RCC 7860 (cell line): ENCODE measurements around the gene MYL12A.
"Not testable (repeated sequence)": the region's sequence is repeated elsewhere in the genome, so short reads cannot be mapped to it uniquely, and the experiment has no call there.

Experiments used
- DNase-seq: peaks from one replicate; pipeline ENCODE4 v3.0.0-alpha.2; 2015; ENCODE audit warnings: low spot score
- FAIRE-seq: peaks from 2 replicates; lab custom pipeline; 2012; peaks lifted over from hg19 to GRCh38; lab: Jason Lieb, UNC

Gene MYL12A

DNA sequence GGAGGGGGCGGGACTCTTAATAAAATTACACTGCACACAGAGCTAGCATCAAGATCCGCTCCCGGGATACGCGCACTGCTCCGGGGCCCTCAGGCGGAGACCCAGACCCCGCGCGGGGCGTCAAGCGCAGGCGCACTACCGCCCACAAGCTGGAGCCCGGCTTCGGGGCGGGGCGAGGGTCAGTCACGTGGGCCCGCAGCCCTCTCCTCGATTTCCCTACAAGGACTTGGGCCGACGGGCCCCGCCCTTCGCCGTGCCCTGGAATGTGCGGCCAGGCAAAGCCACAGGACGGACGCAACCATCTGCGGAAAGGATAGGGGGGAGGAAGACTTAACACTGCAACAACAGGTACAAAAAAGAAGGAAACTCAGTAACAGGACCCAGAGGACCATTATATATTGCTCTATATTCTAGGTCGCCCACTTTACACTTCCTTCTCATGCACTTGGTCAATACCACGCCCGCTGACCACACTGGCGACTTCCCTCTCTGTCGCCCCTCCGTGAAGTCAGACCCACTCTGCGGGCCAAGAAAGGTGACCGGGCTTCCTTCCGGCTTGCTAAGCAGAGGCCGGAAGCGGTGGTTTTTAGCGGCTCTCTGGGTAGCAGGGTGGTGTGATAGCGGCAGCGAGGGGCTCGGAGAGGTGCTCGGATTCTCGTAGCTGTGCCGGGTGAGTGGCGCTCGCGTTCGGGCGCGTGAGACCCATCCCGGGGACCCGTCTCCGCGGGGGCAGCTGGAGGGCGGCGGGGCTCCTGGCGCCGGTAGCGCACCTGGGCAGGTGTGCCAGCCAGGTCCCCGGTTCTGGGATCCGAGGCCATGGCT lies at the start of gene MYL12A:
MYL12A (plus strand) TSS at position 562 of the 822 bp plus-strand sequence. CDS start 5,447 bp downstream, outside the sequence.
- FAIRE-seq (peak; percentile 70), DNase-seq (peak; percentile 92)

DNA sequence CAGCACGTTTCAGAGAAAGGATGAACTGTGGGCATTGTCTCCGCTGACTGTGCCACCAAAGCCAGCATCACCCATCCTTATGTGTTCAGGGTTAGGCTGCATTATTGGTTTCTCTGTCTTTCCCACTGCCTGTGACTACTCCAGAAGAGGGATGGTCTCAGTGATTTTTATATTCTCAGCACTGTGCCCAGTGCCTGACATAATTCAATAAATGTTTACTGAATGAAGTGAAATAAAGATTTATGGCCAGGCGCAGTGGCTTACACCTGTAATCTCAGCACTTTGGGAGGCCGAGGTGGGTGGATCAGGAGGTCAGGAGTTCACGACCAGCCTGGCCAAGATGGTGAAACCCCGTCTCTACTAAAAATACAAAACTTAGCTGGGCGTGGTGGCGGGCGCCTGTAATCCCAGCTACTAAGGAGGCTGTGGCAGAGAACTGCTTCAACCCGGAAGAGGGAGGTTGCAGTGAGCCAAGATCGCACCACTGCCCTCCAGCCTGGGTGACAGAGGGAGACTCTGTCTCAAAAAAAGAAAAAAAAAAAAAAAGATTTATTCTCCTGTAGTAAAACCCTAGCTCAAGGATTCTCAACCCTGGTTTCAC lies 49.2 kb upstream of the MYL12A start:
- DNase-seq, FAIRE-seq: not testable (repeated sequence)

DNA sequence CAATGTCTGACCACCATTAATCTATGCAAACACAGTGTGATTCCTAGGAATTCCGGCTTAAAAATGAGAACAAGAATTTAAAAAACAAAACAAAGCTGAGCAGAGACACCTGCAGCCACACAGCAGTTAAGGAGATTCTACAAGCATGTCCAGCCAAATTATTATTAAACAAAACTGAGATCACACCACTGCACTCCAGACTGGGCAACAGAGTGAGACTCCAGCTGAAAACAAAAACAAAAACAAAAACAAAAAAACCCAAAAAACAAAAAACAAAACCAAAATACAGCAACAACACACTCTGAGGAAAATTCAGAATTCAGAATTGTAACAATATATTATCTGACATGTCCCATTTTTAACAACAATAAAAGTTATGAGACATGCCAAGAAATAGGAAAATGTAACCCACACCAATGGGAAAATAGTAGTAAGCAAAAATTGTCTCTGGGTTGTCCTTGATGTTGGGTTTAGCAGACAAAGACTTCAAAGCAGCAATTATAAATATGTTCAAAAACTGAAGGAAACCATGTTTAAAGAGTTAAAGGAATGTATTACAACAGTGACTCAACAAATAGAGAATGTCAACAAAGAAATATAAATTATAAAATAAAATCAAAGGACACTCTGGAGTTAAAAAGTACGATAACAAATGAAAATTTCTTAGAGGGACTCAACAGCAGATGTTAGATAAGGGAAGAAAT lies 47.5 kb upstream of the MYL12A start:
- no peak for FAIRE-seq
- DNase-seq: no peak

DNA sequence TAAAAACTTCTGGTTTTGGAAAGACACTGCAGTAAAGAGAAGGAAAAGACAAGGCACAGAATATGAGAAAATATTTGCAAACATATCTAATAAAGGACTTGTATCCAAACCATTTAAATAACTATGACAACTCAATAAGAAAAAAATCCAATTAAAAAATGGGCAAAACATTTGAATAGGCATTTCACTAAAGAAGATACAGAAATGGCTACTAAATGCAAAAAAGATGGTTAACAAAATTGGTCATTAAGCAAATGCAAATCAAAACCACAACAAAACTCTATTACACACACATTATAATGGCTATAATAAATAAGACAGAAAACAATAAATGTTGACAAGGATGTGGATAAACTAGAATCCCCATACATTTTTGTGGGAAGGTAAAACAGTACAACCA lies 42.4 kb upstream of the MYL12A start:
- no peak for FAIRE-seq
- no peak for DNase-seq

DNA sequence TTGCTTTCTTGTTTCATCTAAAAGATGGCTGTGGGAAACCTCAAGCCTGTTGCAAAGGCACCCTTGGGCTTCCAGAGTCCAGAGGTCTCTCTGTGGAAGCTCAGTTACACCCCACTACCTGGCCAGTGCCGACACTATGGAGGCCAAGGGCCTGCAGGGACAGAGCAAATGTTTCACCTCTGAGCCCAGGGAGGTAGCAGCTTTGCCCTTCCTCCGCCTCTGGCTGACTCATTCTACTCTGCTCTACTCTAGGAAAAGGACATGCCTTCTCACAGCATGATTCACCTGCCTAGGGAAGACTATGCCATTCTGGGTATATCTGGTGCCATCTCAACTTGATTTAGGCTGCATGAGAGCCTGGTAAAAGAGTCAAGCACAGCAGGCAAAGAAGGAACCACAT lies 40.0 kb upstream of the MYL12A start:
- DNase-seq (peak; percentile 32), FAIRE-seq (no peak)

DNA sequence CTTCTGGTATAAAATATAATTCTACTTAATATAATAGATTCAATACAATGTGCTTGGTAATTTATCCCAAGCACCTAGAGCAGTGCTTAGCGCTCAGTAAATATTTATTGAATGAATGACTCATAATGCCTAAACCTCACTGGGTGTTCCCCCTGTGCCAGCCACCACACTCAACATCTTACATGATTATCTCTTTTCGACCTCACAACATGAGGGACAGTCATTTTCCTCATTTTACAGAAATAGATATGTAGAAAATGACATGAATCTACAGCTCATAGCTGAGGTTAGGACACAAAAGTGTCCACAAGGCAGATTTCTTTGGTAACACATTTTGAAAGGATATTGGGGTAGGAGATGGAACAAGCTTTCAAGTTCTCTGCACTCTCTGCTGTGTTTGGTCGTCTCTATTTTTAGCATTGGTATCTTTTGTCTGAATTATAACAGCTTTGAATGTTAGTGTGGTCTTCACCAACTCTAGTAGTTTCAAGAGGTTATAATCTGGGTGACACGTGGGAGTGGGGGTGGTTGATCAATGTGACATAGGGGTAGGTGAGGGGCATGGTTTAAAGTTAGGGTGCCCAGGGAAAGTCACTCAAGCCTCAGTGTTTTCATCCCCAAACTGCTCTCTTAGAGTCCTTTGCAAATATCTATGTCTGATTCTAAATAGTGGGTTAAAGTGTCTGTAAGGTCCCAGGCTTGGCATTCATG lies 37.6 kb upstream of the MYL12A start:
- no peak for FAIRE-seq
- DNase-seq: no peak

DNA sequence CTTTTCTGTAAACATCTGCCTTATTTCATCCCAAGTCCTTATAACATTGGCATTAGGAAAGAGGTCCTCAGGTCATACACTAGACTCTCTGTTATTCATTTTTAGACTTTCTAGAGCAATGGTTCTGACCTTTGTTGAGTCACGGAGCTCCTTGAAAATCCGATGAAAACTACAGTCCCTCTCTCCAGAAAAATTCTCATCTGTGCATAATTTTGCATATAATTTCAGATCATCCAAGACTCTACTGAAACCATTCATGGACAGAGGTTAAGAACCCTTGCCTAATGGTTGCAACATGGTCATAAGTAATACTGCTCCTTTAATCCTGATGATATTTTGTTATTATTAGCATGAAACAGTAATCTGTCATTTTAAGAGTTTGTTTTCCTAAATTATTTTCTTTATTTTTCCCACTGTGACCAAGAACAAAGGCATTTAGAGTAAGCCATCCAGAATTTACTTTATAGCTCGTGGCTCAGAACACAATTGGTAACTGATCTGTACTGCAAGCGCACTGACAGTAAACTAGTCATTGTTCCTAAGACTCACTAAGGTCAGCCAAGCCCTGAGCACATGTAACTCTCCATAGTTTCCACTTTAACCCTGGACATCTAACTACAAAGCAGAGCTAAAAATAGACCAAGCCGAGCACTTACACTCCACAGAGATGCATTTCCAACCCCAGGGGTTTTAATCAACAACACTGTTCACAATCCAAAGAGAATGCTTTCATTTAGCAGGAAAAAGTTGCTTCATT lies 36.2 kb upstream of the MYL12A start:
- DNase-seq: no peak
- FAIRE-seq: no peak

DNA sequence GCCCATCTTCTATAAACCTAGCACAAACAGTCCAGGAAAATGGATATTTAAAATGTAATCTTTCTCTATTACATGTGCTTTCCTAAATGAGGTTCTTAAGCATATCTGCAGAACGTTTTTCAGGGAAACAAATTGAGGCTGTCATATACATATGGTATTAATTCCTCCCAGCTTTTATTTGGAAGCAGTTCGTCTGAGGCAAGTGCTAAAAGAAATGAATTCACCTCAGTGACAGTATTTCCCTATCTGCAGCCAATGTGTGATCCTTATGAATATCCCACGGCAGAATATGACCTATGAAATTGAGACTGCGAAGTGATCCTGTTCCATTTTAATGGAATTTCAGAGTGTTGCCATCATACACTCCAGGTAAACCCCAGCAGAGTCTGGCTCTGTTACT lies 34.9 kb upstream of the MYL12A start:
- DNase-seq: no peak
- FAIRE-seq: no peak

DNA sequence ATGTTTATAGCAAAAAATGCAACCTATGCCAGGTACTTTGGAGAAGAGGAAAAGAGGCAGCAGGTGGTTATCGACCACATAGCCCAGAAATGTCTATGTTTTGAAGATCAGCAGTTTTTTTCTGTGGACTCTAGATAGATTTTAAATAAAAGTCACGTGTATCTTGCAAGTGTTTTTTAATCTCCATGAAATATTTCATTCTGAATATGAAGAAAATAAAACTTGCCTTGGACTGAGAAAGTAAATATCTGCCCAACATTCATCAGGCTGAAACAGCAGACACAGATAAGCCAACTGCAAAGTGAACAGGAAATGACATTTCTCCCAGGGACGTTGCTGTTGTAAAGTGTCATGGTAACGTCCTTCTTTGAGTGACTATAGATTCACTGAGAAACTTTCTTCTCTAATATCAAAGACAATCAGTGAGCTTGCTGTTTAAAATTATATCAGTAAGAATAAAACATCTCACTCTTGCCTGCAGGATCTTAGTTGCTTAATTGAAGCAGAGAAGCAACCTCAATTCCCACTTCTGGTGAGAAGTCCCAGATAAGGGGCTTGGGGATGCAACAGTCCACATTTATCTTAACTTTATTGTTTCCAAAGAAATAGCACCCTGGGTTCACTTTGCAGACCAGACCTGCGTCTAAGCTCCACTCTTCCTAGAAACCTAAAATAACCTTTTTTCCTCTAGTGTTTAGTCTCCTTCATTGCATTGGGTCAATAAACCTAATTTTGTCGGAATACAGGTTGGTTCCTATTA lies 34.1 kb upstream of the MYL12A start:
- no peak for FAIRE-seq

DNA sequence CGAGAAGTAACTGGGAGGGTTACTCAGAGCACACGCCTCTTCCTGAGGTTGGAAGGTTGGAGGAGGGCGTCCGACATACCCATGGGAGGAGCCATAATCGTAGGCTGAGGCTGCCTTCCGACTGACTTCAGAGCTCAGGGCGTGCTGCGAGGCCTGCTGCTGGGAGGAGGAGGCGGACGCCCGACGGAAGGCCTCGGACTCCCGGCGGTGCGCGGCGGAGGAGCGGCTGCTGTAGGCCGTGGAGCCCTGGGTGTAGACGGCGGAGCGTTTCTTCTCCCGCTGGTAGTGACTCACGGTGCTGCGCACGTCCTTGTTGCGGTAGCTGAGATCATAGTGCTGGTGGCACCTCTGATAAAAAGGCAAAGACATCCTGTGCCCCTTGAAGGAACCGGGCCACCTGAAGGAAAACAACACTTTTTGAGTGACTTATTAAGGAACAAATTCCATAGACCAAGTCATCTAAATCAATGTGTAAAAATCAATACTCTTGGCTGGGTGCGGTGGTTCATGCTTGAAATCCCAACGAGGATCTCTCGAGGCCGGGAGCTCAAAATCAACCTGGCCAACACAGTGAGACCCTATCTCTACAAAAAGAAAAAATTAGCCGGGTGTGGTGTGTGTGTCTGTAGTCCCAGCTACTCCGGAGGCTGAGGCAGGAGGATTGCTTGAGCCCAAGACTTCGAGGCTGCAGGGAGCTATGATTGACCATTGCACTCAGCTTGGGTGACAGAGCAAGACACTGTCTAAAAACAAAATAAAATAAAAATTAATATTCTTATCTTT lies 32.6 kb upstream of the MYL12A start:
- FAIRE-seq (no peak), DNase-seq (no peak)

More for the DNA sequence above, 34.1 kb upstream of the MYL12A start:
- DNase-seq: no peak

DNA sequence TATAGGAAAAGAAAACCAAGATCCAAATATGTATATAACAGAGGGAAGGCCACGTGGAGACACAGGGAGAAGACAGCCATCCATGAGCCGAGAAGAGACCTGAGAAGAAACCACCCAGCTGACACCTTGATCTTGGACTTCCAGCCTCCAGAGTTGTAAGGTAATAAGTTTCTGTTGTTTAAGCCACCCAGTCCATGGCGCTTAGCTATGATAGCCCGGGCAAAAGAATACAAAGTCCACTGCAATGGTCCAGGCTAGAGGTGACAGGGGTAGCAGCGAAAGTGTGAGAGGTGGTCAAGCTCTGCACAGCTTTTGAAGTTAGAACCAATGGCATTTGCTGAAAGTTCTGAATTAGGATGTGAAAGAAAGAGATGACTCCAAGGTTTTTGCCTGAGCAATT lies 30.6 kb upstream of the MYL12A start:
- DNase-seq (no peak), FAIRE-seq (no peak)

DNA sequence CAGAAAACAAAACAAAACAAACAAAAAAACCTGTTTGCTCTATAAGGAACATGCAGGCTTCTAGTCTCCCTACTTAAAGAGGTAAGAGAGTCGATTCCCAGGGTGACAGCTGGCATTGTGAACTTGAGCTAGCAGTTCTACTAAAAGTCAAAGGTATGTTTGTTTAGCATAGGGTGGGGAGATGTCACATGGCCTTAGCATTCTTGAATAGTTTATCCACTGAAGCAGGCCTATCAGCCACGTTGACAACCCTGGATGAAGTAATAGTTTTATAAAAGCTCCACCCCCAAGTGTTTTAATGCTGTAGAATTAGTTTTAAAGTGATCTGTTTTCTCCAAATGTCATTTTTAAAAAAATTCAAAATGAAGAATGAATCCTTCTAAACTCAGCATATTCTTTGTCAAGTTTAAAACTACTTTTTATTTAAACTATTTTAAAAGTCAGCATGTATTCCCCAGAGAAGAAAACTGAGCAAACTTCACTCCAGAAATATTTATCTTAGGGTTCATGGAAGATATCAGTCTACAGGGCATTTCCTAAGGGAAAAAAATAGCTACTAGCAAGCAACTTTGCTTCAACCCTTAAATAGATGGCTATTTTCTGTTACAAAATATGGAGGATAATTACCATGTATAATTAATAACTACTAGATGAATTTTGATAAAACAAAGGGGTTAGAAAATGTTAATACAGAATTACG lies 29.5 kb upstream of the MYL12A start:
- FAIRE-seq (no peak), DNase-seq (no peak)

DNA sequence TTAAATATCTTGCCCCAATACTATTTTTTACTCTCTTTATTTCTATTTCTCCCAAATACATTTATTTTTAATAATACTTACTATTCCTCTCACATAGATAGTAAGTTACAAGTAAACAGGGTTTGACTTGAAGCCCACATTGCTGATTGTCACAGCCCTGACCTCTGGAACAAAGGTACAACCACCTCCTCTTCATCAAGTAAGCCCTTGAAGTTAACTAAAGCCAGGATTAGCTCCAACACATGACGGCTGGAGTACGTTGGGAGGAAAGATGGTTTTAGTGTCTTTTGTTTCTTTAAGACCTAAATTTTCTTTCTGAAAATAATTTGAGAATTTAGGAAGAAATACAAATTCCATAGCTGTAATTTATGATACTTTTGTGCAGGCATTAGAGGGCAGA lies 28.8 kb upstream of the MYL12A start:
- no peak for FAIRE-seq
- no peak for DNase-seq

DNA sequence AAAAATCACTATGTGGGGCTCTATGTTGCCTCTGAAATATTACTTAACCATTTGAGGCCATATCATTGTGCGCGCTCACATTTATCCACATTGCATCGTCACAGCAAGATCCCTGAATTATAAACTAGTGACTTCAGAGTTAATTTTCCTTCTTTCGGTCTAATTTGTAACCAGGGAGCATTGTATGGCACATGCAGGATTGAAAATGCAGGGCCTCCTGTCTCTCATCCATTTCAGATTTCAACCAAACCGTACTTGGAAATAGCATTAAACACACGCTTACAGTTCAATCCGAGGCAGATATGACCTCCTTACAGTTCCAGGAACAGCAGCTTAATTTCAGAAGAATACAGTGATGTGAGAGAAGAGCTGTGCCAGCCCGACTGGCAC lies 28.4 kb upstream of the MYL12A start:
- FAIRE-seq (no peak), DNase-seq (no peak)

DNA sequence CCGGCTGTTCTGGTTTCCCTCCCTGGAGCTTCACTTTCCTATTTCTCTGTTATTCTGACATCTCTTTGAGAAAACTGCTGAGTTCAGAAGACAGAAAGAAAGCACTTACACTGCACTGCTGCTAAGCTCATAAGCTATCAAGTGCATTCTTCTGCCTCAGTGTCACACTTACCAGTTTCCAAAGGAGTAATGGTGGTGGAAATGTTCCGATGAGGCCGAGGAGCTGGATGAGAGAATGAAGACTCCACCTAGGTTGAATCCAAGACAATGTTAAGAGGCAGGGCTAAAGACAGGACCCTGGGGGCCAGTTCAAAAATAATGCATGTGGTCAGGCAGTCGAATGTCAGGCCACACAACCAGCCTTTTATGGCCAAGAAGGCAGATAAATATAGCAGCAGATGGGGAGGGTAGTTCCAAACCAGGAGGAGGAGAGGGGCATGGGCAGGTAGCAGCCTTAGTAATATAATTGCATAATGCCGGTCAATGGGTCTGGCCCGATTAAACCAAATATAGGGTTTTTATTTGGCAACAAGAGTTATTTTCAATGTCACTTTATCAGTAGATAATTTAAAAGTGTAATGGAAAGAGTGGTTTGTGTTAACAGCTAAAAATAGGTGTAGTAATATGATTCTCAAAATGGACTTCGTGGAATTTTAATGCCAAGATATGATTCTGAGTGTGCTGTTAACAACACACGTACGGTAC lies 27.8 kb upstream of the MYL12A start, which contains the start of gene MYOM1:
MYOM1 (minus strand) TSS at position 338 of the 705 bp plus-strand sequence. CDS start 4,745 bp downstream, outside the sequence.
- DNase-seq: no peak
- no peak for FAIRE-seq

DNA sequence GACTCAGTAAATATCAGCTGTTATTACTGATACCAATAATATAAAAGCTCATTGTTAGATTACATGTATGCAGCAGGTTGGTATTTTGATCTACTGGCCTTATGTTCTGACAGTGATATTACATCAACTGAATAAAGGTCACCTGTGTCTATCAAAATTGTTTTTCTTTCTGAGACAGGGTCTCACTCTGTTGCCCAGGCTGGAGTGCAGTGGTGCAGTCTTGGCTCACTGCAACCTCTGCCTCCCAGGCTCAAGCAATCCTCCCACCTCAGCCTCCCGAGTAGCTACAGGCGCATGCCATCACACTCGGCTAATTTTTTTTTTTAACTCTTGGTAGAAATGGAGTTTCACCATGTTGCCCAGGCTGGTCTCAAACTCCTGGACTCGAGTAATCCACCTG lies 26.7 kb upstream of the MYL12A start:
- not testable (repeated sequence) for FAIRE-seq

DNA sequence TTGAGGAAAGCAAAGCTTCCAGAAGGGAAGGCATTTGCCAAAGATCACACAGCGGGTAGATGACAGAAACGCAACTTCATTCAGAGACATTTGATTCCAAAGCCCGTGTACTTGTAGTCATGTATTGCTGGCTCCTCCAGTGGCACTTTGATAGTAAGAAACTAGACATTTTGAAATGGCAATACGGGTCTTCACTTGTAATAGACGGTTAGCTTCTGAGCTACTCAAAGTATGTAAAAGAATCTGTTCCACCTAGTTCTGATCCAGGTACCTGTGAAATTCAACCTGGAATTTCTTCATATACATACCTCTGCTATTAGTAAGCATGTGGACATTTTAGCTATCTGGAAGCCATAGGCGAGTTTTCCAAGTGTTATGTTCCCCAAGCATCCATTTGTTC lies 26.1 kb upstream of the MYL12A start:
- no peak for DNase-seq
- no peak for FAIRE-seq

More for the DNA sequence above, 26.7 kb upstream of the MYL12A start:
- not testable (repeated sequence) for DNase-seq

DNA sequence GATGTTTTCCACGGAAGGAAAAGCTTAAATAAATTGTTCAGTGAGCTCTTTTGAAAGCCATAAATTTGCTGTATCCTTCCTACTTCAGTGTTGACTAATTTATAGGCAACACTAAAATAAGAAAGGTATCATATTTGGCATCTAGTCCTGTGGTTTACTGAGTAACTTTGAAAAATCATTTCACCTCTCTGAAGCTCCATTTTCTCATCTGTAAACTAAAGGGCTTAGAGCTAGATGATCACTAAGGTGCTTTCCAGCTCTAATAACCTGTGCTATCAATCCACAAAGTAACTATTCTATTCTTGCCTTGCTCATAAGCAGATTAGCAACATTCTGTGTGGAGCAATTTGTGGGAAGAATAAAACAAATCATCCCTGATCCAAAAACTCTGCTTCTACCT lies 24.2 kb upstream of the MYL12A start:
- FAIRE-seq: no peak
- no peak for DNase-seq
